HG03139 (cell line): Measurements from ENCODE around the gene GRIN1.

Source experiments
- ATAC-seq: cut with Tn5 transposase; IDR thresholded peaks from one replicate; pipeline ENCODE4 v1.9.1; 2021; ENCODE audit not compliant: unreplicated experiment

GRIN1 gene

GRCh38 chr9:137138722-137139467 is at the start of gene GRIN1:
TSS of gene GRIN1 (plus strand) at chr9:137139154. CDS start at chr9:137139487, 333 bp downstream.
- ATAC-seq, result no peak

DNA sequence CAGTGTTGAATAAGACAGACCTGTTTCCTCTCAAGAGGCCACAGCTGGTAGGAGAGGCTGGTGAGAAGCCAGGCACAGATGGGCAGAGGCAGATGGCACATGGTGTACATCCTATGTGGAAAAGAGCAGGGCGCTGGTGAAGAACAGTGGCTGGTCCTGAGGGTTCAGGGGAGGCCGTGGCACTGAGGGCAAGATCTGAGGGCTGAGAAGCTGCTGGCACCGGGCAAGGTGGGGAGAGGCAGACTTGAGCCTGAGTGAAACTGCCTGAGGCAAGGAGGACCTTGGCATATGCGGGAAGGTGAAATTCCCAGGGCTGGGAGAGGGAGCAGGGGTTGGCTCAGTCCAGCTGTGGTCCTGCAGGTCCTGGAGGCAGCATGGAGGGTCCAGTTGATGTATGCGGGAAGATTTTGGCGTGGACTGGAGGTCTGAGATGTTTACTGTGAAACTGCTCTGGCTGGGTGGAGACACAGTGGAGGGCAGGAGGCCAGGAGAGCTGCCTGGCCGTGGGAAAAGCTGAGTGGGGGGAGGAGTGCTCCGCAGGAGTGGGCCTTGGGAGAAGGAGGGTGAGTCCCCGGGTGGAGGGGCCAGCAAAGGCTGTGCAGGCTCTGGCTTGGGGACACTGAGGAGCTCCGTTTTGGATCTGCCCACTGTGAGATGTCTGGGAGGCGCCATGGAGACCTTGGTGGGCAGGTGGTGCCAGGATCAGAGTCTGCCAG is 49.6 kb upstream of the GRIN1 start:
- ATAC-seq, result no peak

GRCh38 chr9:137095664-137096517 is 43.1 kb upstream of the GRIN1 start:
- peak; percentile 60 for ATAC-seq

DNA sequence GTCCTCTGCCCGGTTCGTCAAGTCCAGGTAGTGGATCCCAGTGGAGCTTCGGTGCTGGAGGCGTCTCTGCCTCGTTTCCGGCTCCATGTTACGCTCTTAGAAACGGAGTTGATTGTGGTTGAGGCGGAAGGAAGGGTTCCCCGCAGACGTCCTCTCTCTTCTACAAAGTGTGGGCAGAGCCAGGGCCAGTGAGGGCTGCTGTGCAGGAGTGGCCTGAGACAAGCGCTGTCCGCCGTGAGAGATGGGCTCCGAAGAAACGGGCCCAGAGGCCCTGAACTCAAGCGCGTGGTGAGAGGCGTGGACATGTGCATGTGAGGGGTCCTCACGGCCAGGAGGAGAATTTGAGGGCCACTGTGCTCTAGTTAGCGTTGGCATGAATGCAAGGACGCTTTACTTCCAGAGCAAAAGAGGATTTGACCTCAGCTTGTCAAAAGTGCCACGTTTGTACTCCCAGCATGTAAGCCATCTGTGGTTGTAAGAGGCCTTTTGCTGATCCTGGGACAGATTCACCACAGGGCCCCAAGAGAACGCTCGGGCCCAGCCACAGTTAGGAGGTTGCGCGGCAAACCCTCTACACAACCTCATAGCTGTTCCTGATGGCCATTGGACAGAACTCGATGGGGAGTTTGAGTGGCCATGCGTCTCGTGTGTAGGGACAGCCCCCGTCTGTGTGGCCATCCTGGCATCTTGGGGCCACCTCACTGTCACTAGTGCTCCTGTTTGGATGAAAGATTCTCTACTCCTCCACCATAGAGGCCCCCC is 42.0 kb upstream of the GRIN1 start:
- ATAC-seq, result no peak

DNA sequence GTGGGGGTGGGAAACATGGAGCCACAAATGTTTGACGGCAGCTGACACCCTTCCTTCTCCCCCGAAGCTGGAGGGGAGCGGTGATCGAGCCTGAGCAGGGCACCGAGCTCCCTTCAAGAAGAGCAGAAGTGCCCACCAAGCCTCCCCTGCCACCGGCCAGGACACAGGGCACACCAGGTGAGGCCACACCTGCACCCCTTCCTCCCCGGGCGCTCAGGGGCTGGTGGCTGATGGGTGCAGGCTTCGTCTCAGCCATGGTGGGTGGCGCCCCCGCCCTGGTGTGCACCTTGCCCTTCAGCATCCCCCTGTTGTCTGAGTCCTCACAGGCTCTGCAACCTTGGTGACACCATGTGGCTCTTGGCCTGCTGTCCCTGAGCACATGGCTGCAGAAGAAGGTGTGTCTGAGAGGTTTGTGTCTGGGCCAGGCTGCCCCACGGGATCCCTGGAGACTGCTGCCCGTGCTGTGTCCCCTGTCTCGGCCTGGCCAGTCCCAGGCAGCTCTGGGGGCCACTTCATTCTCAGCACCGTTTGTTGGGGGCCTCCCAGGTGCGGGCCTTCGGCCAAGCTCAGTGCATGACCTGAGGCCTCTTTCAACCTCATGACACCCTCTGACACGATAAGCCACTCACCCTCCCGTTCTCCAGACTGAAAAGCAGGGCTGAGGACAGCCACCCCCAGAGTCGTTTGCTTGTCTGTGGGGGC is 41.0 kb upstream of the GRIN1 start:
- ATAC-seq, result no peak

DNA sequence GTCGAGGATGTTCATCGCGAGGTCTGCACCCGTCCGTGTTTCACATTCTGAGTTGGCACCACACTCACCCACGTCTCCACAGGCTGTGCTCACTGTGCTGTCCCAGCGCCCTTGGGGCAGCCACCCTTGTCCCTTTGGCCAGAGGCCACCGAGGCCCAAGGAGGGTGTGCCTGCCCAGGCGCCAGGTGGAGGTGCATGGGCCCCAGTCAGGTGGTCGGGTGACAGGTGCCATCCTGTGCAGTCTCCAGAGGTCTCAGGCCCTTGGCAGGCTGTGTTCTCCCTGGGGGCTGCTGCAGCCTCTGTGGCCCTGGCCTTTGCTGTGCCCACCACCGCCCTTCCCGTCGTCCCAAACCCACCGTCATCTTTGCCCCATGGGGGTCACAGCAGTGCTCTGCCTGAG is 39.7 kb upstream of the GRIN1 start:
- no peak for ATAC-seq

- no peak for ATAC-seq
Measured at GRCh38 chr9:137103206-137103999, 35.6 kb upstream of the GRIN1 start.

- no peak for ATAC-seq
Measured at GRCh38 chr9:137105814-137106661, 32.9 kb upstream of the GRIN1 start.

DNA sequence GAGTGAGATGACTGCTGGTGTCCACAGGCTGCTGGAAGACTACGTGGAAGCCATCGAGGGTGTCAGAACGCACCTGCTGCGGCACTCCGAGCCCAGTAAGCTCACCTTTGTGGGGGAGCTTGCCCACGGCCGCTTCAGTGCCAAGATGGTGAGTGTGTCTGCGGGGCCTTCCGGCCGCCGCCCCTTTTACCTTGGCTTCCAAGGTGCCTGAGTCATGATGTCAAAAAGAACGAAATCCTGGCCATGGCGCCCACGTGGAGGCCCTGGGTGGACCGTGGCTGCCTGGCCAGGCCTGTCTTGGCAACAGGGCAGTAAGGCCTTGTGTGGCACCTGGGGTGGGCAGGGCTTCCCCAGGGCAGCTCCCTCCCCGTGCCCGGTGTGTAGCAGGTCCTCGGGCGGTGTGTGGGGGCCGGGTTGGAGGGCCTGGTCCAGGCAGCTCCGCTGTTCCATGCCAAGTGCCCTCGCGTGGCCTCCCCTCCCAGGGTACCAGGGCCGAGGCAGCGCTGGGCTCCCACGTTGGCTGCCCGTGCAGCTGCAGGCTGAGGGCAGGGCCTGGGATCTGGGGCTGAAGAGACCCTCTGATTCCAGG is 32.2 kb upstream of the GRIN1 start:
- ATAC-seq, result no peak

DNA sequence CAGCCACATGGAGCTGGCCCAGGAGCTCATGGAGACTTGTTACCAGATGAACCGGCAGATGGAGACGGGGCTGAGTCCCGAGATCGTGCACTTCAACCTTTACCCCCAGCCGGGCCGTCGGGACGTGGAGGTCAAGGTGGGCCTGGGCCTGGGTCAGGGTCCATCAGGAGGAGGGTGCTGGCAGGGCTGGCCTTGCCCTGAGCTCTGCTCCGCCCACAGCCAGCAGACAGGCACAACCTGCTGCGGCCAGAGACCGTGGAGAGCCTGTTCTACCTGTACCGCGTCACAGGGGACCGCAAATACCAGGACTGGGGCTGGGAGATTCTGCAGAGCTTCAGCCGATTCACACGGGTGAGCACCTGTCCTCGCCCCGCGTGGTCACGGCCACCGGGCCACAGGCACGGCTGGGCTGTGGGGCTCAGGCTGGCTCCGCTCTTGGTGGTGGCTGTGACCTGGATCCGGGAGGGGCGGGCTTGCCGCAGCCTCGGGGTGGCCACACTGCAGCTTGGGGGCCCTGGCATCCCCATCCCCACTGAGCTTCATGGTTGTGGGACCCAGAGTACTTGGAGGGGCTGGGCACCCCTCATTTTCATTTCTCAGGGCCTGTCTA is 31.5 kb upstream of the GRIN1 start:
- ATAC-seq, result no peak

DNA sequence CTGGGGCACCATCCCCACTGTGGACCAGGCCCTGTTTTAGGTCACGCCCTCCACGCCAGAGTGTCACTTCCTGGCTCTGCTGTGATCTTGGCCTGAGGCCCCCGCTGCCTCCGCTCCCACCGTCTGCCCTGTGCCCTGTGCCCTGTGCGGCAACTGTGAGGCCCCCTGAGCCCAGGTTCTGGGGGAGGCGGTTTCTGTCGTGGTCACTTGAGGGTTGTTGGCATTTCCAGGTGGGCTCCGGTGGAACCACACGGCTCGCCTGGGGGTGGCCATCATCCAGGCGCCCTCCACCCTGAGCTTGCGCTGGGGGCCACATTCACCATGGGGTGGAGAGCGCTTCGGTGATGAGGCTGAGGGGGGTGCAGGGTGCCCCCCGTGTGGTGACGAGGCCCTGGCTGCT is 31.0 kb upstream of the GRIN1 start:
- no peak for ATAC-seq

DNA sequence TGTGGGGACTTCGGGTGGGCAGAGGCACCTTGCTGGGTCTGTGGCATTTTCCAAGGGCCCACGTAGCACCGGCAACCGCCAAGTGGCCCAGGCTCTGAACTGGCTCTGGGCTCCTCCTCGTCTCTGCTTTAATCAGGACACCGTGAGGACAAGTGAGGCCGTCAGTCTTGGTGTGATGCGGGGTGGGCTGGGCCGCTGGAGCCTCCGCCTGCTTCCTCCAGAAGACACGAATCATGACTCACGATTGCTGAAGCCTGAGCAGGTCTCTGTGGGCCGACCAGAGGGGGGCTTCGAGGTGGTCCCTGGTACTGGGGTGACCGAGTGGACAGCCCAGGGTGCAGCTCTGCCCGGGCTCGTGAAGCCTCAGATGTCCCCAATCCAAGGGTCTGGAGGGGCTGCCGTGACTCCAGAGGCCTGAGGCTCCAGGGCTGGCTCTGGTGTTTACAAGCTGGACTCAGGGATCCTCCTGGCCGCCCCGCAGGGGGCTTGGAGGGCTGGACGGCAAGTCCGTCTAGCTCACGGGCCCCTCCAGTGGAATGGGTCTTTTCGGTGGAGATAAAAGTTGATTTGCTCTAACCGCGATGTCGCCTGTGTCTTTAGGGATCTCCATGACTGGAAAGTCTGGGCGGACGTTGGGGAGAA is 30.2 kb upstream of the GRIN1 start:
- no peak for ATAC-seq

- no peak for ATAC-seq
Measured at GRCh38 chr9:137109250-137110146, 29.5 kb upstream of the GRIN1 start.

DNA sequence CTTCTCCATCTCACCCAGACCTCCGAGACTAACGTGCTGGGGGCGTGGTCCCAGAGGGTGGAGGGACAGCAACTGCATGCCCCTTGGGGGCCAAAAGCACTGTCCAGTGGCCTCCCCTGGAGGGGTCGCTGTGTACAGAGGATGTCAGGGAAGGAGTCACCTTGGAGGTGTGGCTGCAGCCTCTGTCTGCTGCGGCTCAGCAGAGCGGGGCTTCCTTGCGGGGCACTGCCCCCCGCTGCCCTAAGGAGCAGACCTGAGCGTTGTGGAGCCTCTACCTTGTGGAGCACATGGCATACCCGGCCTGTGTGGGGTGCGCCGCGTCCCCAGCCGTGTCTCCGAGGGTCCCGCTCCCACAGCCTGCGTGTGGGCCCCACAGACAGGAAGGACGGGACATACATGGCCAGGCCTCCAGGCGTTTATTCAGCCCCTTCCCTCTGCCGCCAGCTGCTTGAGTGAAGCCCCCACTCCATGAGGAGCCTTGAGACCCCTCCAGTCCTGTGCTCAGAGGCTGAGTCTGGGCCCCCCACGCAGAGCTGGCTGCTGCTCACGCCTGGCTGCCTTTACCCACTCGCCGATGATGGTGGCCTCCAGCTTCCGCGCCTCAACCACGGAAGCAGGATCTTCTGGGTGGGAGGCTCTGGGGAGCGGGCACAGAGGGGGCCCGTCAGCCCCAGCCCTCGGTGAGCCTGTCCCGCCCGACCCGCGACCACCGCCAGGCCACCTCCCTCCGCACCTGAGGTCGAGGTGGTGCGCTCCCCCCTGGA is 28.6 kb upstream of the GRIN1 start:
- ATAC-seq, result no peak
